ENCODE data around the gene THRA. TPM values are rescaled to one million over a fixed set of nuclear protein-coding genes. Genes with fewer than 3 reads are reported as not detected.

The THRA gene
- polyA plus RNA-seq, 1 experiment, result 43.3 TPM

GRCh38 chr17:40020146-40020545, 42.6 kb upstream of the THRA start:
- DNase-seq (ENCODE audit: low read depth), result no peak
- Histone ChIP-seq H3K4me3 (ENCODE audit: low read depth, low read length) (no peak overlapping the region), H3K27me3 (ENCODE audit: control insufficient read depth, insufficient read depth, low read length) (no peaks in the 10 kb centered on the region), H3K36me3 (ENCODE audit: control insufficient read depth, insufficient read depth, low read length) (peaks cover 10% of the 10 kb centered on the region)
- CTCF ChIA-PET, result interaction anchor here (1.2 to 2.9 kb wide), 4 partner anchors 9 to 56 kb away, joined by 3 to 16 read pairs (median 9); no protein-coding TSS in a partner anchor
- POLR2A ChIA-PET, result no interaction called here
- no peak for TF ChIP-seq CTCF (IDR thresholded peaks at IDR 0.05; ENCODE audit: insufficient read depth, low read depth, low read length)

DNA sequence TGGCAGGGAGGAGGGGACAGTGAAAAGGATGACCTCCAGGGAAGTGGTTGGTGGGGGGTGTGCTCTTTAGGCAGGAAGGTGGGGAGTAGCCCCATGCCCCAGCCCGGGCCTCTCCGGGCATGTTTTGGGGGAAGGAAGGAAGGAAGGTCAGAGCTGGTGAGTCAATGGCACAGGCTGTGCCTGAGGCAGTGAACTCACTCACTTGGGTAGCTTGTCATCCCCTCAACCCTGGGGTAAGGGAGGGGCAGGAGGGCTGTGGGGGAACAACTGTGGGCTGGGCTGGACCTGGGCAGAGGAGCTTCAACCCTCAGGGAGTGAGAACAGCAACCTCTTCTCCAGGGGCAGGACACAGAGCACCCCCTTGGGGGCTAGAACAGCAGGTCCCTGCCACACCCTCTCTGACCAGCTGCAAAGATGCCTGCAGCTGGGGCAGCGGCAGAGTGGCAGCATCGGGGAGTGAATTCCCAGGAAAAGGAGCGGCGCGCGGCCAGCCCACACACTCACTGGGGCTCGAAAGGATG, 41.3 kb upstream of the THRA start:
- peak; percentile 62 for DNase-seq (ENCODE audit: low read depth)
- TF ChIP-seq CTCF (IDR thresholded peaks at IDR 0.05; ENCODE audit: insufficient read depth, low read depth, low read length), result no peak
- ChIA-PET POLR2A (interaction anchor here (0.7 kb wide), 1 partner anchor 69 kb away, joined by 3 read pairs; no protein-coding TSS in a partner anchor), CTCF (interaction anchor here (0.7 to 2.9 kb wide), 17 partner anchors 8 to 399 kb away, joined by 3 to 20 read pairs (median 4); partner anchors contain the start of gene PSMD3)
- Histone ChIP-seq H3K36me3 (ENCODE audit: control insufficient read depth, insufficient read depth, low read length) (peaks cover 11% of the 10 kb centered on the region), H3K4me3 (ENCODE audit: low read depth, low read length) (no peak overlapping the region), H3K27me3 (ENCODE audit: control insufficient read depth, insufficient read depth, low read length) (no peaks in the 10 kb centered on the region)

- H3K4me3 ChIP-seq (ENCODE audit: low read depth, low read length), result no peak overlapping the region
- ChIA-PET CTCF (interaction anchor here (0.8 to 2.9 kb wide), 10 partner anchors 9 to 400 kb away, joined by 3 to 20 read pairs (median 7); no protein-coding TSS in a partner anchor), POLR2A (no interaction called here)
- H3K27me3 ChIP-seq (ENCODE audit: control insufficient read depth, insufficient read depth, low read length), result no peaks in the 10 kb centered on the region
- no peak for DNase-seq (ENCODE audit: low read depth)
- TF ChIP-seq CTCF (IDR thresholded peaks at IDR 0.05; ENCODE audit: insufficient read depth, low read depth, low read length), result no peak
- H3K36me3 ChIP-seq (ENCODE audit: control insufficient read depth, insufficient read depth, low read length), result peaks cover 13% of the 10 kb centered on the region
Observed at GRCh38 chr17:40022497-40022896, 40.3 kb upstream of the THRA start.

- no peak overlapping the region for H3K4me3 ChIP-seq (ENCODE audit: low read depth, low read length)
- H3K36me3 ChIP-seq (ENCODE audit: control insufficient read depth, insufficient read depth, low read length), result peaks cover 13% of the 10 kb centered on the region
- H3K27me3 ChIP-seq (ENCODE audit: control insufficient read depth, insufficient read depth, low read length), result no peaks in the 10 kb centered on the region
- no peak for DNase-seq (ENCODE audit: low read depth)
- ChIA-PET CTCF (interaction anchor here (0.8 to 2.9 kb wide), 7 partner anchors 13 to 162 kb away, joined by 3 to 20 read pairs (median 9); no protein-coding TSS in a partner anchor), POLR2A (no interaction called here)
- TF ChIP-seq CTCF (IDR thresholded peaks at IDR 0.05; ENCODE audit: insufficient read depth, low read depth, low read length), result no peak
Observed at GRCh38 chr17:40022961-40023541, 39.7 kb upstream of the THRA start.

DNA sequence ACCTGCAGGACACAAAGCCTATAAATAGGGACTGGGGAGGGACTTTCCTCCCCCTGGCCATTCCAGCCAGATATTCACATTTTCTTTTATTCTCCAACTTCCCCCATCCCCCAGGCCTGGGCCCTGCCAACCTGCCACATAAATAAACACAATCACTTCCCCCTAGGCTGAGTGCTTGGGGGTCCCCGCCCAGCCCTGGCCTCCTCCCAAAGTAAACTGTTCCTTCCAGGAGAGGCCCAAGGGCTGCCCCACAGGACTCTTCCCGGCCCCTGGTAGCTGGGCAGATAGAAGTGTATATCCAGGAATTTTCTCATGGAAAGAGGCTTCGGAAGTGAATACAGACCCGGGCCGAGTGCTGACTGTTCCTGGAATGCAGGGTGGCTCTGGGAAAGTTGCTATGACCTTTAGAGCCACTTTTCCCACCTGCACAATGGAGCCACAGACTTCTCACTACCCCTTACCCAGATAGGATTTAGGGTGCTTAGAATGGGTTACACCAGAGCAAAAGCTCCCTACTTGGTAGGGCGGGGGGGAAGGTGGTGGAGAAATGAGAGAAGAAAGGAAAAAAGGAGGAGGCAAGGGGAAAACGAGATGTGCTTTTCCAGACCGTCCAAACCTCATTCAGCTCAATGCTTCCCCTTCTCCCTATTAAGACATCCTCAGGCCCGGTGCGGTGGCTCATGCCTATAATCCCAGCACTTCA, 39.0 kb upstream of the THRA start:
- TF ChIP-seq CTCF (IDR thresholded peaks at IDR 0.05; ENCODE audit: insufficient read depth, low read depth, low read length), result no peak
- H3K27me3 ChIP-seq (ENCODE audit: control insufficient read depth, insufficient read depth, low read length), result no peaks in the 10 kb centered on the region
- CTCF ChIA-PET, result interaction anchor here (0.6 to 4.8 kb wide), 4 partner anchors 8 to 509 kb away, joined by 3 to 133 read pairs (median 37); partner anchors contain the start of gene CSF3
- peaks cover 13% of the 10 kb centered on the region for H3K36me3 ChIP-seq (ENCODE audit: control insufficient read depth, insufficient read depth, low read length)
- no peak overlapping the region for H3K4me3 ChIP-seq (ENCODE audit: low read depth, low read length)
- POLR2A ChIA-PET, result no interaction called here
- no peak for DNase-seq (ENCODE audit: low read depth)

All from BJ (cell line).